HUDEP-2 (cell line): Measurements from ENCODE around the gene UBE2O.

Experiments
- DNase-seq, 76 experiments: peaks; one replicate each; lab custom pipeline; 2025; ENCODE audit not compliant: unreplicated experiment in 76 of 76; lab: John Stamatoyannopoulos, UW

UBE2O gene

DNA sequence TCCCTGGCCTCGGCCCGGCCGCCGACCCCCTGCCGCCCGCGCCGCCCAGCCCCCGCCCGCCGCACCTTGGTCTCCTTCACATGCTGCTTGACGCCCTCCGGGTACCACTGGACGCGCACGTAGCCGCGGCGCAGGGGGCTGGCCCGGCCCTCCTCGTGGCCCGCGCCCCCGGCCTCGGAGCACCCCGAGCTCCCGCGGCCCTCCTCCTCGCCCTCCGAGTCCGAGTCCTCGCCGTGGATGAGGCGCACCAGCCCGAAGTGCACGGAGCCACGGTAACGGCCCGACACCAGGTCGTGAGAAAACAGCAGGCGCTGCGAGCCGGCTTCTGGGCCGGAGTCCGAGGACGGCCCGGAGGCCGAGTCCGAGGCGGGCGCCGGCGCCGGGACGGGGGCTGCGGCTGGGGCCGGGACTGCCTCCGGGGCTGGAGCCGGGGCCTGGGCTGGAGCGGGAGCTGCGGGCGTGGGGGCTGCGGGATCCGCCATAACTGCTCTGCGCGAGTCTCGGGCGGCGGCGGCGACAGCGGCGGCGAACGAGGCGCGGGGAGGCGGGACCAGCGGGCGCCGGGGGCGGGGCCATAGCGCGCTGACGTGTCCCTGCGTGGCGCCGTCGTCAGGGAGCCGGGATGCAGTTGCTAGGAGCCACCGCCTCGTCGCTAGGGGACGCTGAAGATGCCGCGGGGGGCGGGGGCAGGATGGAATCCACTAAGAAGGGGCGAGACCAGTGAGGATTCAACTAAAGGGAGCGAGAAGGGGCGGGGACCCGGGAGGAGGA, at the start of gene UBE2O:
Gene UBE2O, minus strand, starts transcription at position 493 of the 771 bp plus-strand sequence. Its CDS starts 11 bp downstream, at position 482.
- peak in 72 of 76 experiments; percentile 22 to 91 (median 76) for DNase-seq

DNA sequence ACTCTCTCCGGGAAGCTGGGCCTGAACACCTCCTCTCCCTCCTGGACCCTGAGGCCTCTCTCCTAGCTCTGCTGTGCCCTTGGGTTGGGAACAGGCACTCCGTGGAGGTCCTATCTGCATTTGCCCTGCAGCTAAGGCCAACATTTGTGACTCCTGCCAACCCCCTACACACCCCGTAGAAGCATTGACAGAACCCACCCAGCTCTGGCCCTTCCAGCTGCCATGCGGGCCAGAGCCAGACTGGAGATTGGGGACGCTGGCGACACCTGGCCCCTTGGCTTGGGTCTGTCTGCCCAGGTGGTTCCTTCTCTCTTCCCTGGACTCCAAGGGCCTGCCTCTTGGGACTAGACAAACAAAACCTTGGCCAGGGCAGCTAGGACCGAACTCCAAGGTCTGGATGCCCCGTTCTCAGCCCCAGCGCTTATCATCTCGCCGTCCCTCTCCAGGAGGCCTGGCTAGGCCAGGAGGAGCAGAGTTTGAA, 48.9 kb upstream of the UBE2O start:
- no peak for DNase-seq

DNA sequence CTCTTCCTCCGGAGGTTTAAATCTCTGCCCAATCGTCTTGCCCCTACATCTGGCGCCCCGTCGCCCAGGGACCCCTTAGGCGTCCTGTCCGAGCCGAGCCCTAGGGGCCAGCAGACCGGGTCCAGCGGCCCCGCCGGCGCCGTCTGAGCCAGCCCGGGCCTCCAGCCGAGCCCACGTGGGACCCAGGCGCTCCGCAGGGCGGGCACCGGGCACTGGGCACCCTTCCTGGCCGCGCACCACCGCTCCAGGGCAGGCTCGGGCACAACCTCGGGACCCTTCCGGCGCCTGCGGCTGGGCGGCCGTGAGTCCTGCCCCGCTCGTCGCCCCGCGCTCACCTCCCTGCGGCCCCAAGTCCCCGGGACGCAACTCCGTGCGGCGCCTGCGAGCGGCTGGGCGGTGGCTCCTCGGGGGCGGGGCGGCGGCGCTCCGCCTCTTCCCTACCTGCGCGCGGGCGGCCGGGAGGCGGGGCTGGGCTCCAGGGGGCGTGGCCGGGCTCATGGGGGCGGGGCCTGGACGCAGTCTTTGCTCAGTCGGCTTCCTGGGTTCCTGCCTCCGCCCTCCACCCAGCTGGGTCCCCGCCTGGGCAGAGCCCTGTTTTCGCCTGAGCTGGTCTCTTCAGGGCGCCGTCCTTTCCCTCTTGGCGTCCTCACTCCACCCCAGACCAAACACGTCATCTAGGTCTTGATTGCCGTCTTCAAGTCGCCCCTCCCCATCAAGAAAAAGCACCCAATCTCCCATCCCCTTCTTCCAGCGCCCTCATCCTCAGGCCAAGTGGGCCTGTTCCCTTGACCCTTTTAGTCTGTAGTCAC, 48.3 kb upstream of the UBE2O start, which contains the start of gene RHBDF2:
Gene RHBDF2, minus strand, starts transcription at position 406 of the 809 bp plus-strand sequence. CDS start 19,899 bp downstream, outside the sequence.
- DNase-seq = peak in 74 of 76 experiments; percentile 21 to 98 (median 84)

DNA sequence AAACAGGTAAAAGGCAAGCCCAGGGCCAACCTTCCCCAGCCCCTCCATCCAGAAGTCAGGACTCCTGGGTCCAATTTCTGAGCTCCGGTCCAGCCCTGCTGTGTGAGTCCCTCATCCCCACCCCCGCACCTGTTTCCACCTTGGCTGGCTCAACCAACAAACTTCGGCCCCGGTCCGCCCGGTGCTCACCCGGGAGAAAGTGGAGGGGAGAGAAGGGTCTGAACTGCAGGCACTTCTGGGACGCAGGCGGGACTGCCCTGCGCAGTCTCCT, 47.7 kb upstream of the UBE2O start:
- DNase-seq = peak in 1 of 76 experiments; percentile 30

DNA sequence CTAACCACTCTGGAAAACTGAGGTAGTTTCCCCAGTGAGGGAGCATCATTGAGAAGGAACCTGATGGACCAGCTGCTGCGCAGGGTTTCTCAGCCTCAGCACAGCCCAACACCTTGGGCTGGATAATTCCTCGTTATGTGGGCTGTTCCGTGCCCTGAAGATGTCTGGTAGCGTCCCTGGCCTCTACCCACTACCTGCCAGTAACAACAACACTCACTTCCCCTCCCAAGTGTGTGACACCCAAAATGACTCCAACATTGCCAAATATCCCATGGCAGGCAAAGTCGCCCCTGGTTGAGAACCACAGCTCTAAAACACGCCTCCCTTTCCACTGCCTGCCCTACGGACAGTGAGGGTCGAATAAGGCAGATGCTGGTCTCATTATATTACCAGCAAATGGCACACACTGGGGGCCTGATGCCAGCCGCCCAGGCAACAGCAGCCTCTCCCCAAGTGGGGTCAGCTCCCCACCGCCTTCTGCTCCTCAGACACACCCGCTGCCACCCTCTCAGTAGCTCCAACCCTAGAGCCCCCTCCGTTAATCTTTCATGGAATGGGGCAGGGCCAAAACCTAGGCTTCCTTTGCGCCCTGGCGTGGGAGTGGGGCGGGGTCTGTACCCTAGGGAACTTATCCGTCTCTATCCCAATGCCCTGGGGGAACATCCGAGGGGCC, 47.3 kb upstream of the UBE2O start:
- no peak for DNase-seq

DNA sequence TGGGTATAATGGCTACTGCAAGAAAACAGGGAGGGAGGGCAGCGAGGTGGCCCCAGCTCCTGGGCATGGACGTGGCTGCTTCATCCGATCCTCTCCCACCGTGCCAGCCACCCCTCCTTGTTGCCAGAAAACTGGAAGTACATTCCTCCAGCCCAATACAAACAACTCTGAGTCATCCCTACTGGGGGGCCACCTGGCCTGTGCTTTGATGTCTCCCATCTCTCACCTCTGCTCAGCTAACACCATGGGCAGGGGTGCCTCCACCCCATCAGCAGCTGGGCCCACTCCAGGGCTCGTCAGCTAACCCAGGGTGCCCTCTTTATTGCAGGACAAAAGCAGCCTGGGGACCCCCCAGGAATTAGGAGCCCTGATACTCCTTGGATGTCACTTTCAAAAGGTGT, 46.3 kb upstream of the UBE2O start:
- DNase-seq = no peak

DNA sequence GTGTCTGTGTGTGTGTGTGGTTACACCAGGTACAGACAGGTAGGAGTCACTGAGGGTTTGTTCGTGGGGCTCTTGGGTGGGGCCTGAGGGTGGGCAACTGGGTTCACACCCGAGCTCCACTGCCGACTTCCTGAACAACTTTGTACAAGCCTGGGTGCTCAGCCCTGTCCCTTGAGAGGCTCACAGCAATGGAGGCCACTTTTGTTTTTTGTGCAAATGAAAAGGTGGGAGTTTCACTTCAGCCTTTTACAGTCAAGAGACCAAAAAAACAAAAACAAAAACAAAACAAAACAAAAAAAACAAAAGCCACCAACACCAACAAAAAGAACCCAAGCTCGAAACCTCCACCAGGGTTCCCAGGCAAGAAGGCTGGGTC, 45.9 kb upstream of the UBE2O start:
- DNase-seq = no peak

DNA sequence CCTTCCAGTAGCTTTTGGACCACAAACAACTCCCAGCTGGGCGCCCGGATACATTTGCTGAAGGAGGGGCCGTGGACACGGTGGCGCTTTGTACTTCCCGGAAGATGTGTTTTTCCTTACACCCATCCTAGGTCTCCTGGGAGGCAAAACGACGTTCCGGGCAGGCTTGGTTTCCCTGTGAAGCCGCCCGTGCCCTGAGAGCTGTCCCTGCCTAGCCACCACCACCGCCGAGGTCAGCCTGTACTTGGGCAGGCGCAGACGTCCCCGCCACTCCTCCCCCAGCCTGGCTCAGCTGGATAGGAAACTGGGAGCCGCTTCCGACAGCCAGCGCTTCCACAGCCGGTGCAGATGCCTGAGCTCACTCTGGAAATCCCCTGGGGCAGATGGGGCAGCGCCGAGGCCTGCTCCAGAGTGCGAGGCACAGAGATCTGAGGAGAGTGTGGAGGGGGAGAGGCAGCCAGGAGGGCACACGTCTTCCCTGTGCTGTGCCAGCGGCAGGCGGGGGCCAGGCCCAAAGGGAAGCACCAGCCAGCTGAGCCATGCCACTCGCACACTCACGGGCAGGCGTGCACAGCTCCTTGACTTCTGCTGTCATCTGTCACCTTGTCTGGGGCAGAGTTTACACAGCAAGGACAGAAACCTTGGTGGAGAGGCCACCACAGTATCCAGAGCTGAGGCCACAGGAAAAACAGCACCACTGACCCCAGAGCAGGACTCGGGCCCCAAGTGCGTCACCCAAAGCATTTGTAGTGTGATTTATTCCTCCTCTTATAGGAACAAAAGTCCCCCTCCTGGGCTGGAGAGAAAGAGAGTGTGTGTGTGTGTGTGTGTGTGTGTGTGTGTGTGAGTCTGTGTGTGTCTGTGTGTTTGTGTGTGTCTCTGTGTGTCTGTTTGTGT, 45.3 kb upstream of the UBE2O start:
- no peak for DNase-seq

DNA sequence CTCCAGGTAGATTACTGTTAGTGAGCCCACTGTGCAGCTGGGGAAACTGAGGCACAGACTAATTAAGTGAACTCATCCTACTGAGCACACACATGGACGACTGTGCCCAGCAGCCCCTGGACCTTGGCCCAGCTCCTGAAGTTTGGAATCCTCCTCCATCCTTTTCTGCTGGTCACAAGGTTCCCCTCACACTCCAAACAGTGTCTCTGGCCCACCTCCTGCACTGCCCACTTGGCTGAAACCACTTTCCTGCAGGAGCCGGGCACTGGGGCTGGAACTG, 44.7 kb upstream of the UBE2O start:
- DNase-seq = no peak

DNA sequence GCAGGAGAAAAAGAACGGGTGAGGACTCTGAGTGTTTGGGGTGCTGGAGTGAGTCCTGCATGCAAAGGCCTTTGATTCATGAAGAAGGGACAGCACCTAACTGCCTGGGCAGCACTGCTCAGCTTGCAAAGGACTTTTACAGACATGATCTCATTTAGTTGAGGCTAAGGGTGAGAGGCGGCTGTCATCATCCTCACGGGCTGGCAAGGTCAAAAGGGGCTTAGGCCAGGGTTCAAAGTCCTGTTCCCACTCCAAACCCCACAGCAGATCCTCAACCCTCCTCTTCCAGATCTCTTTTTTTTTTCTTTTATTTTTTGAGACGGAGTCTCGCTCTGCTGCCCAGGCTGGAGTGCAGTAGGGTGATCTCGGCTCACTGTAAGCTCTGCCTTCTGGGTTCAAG, 43.5 kb upstream of the UBE2O start:
- no peak for DNase-seq

DNA sequence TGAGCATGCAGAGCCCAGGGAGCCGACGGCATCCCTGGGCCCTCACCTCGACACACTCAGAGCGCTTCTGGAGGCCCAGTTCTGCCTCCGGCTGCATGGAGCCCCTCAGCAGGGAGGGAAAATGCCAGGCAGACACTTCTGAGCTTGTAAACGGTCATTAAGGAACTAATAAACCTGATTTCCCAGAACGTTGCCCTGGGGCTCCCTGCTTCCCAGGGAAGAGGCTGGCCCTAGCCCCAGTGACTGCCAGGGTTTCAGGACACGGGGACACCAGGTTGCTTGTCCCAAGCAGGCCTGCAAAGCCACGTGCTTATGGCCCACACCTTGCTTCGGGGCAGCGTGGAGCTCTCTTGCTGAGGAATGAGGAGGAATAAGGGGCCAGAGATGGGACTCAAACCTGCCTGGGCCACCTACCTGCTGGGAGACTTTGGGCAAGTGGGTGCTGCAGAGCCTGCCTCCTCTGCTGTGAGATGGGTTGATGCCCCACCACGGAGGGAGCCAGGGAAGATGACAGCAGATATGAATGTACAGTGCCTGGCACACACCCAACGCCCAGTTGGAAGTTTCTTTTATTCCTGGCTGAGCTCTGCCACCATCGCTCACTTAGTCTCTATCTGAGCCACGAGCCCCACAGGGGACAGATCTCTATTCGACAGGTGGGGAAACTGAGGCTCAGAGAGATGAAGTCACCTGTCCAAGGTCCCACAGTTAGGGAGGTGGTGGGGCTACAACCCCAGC, 42.9 kb upstream of the UBE2O start:
- DNase-seq = no peak

DNA sequence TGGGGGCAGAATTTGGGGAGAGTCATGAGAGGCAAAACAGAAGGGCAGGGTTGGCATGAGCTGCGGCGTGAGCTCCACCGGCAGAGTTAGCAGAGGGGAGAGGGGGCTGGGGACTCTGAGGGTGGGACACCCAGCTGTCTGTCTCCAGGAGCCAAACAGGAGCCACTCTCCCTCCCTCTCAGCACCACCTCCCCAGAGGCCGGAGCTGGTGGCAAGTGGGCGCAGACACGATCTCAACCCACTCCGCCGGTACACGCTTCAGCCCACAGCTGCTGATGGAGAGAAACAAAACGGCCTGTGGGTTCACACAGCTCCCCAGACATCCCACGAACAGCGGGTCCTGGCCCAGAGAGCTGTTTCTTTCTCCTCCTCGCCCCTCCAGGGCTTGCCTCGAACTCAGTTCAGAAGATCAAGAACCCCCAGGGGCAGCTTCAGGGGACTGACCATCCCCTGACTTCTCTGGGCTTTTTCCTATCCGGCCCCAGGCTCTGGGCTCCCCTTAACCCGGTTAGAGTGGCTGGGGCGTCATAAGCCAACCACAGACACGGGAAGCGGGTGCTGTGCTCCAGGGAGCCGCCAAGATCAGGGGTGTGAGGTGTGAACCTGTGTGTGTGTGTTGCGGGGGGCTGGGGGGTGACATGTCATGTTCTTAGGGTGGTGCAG, 40.7 kb upstream of the UBE2O start:
- no peak for DNase-seq

DNA sequence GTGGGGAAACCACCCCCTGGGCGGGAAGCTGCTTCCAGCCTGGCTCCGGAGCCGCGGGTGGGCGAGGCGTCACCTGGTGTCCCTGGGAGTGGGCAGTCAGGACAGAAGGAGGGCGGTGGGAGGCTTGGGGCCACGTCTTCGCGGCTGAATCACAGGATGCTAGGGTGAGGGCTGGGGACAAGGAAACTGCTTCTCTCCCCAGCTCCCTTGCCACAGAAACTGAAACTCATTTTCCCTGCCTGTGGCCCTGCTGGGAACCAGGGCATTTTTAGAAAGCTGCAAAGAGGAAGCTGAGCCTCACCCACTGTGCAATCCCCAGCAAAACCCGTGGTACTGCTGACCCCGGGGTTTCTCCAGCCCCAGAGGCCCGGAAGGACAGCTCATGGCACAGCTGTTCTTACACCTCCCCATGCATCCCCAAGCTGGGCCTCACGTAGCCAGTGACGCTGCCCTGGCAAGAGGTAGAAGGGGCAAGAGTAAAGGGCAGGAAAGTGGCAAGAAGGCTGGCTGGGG, 40.1 kb upstream of the UBE2O start:
- DNase-seq = no peak

DNA sequence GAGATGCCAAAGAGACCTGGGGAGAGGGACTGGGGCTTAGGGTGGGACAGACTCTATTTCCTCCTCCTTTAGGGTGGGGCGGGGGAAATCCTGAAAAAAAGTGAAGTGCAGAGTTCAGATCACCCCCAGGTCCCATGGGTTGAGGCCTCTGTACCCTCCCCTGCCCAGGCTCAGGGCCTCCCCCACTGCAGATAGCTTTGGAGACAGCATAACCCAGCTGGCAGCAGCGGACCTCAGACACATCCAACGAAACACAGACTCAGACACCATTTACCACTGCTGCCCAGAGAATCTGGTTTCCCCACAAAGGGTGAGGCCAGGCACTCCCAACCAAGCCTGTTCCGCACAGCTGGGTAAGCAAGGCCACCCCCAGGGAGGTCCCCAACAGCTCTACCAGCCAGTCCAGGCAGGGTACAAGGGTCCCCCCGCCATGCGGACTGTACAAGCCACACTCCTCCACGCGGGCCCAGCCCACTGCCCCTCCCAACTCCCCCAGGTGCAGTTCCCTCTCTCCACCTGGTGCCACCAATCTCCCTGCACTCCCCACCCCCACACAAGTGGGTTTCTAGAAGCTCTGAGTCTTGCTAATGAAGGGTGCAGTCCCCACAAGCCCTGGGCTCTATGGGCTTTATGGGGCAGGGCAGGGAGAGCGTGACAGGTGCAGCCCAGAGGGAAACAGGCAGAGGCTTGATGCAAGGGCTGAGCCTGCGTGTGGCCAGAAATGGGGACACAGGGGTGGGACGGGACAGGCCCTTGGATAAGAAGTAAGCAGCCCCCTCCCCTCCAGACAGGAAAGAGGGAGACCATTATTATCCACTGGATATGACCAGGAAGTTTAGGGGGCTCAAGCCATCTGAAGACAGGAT, 39.4 kb upstream of the UBE2O start:
- no peak for DNase-seq

DNA sequence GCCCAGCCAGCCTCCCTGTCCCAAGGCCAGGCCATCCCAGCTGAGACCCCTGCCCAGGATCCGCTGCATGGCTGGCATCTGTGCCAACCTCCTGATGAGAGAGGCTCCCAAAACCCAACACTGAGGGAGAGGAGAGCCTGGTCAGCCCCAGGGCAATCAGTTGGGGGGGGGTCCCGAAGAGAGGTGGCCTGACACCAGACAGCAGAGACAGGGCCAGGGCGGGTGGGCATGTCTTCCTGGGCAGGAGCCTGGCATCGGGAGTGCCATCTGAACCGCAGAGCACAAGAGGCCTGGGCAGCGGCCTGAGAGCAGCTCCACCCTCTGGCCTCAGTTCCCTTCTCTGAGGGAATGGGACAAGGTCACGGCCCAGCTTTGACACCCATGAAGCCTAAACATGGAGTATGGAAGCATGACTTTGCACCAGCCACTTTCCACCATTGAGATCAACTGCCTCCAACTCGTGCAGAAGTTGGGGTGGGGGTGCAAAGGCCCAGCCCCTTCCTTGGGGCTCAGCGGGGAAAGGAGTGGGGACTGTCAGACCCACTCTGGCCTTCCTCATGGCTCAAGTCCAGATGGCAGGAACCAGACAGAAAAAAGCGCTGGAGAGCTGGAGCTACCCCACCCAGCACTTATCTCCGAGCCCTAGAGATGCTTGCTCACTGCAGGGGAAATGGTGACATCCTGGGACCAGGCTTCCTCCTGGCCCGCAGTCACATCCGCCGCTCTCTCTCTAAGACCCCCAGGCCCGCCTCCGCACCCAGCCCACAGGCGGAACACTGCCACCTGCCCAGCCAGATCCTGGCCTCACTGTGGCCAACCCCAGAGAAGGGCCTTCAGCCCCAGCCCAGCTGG, 38.5 kb upstream of the UBE2O start:
- peak in 2 of 76 experiments; percentile 19 to 27 for DNase-seq

DNA sequence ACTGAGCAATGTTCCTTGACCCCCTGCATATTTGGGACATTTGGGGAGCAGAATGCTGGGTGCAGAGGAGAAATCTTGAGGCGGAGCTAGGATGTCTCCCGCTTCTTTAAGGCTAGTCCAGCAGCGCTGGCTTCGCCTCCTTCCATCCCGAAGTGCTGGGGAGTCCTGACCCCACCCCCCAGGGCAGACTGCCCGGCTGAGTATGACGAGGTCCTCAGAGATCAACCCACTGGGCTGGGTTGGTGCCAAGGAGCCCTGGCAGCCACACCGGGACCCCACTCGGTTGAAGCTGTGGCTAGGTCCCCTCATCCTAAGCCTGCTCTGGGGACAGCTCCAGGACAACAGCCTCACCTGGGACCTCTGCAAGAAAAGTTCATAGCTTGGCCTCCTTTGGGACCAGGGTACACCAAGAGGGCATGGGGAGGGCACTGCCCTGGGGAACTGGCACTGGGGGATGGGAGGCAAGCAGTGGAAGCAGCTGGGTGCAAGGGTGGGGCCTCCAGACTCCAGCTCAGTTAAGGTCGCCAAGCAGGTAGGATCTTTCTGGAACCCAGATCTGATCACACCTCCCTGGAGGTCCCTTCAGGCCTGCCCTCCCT, 37.3 kb upstream of the UBE2O start:
- DNase-seq = no peak
